ENCODE measurements around the gene FYB1. TPM values are rescaled to one million over a fixed set of nuclear protein-coding genes. Genes with fewer than 3 reads are reported as not detected.
A peak's percentile ranks its signal among the peaks of the same experiment; 100 is the strongest.

Gene FYB1
- total RNA-seq, 1 experiment from 2014 or later = 1.3 TPM

DNA sequence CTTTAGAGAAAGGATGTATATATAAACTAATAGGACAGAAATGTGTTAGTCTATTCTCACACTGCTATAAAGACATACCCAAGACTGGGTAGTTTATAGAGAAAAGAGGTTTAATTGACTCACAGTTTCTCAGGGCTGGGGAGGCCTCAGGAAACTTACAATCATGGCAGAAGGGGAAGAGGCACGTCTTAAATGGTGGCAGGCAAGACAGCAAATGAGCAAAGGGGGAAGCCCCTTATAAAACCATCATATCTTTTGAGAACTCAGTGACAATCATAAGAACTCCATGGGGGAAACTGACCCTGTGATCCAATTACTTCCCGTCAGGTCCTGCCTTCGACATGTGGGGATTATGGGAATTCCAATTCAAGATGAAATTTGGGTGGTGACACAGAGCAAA, 136.4 kb downstream of the FYB1 start:
- Mint-ChIP-seq H3K36me3 (ENCODE audit: insufficient read depth, unreplicated experiment) (no peaks in the 10 kb centered on the region), H3K27ac (ENCODE audit: unreplicated experiment) (no peak overlapping the region), H3K4me1 (ENCODE audit: low read depth, unreplicated experiment) (no peaks in the 10 kb centered on the region), H3K9me3 (ENCODE audit: unreplicated experiment) (no peaks in the 10 kb centered on the region), H3K4me3 (ENCODE audit: unreplicated experiment) (no peak overlapping the region), H3K27me3 (ENCODE audit: insufficient read depth, unreplicated experiment) (peaks cover 3% of the 10 kb centered on the region)
- CTCF ChIA-PET = no interaction called here
- no peaks in the 10 kb centered on the region for H3K27me3 ChIP-seq (replicated peaks; ENCODE audit: control insufficient read depth, insufficient read depth, low read length)
- H3K4me1 ChIP-seq = no peaks in the 10 kb centered on the region
- no peak overlapping the region for H3K4me3 ChIP-seq (ENCODE audit: low read depth, low read length)
- BruUV-seq (replicated peaks) = no TSS peak
- DNase-seq = no peak
- no peaks in the 10 kb centered on the region for H3K36me3 ChIP-seq (ENCODE audit: control insufficient read depth, insufficient read depth, low read length)
- intact Hi-C loops (cut with micrococcal nuclease; ENCODE audit: unreplicated experiment) = no loop called here
- POLR2A ChIA-PET = no interaction called here
- no peaks in the 10 kb centered on the region; the same call in 1 of the 2 replicates for H3K9me3 ChIP-seq
- TF ChIP-seq, protein P1, sequence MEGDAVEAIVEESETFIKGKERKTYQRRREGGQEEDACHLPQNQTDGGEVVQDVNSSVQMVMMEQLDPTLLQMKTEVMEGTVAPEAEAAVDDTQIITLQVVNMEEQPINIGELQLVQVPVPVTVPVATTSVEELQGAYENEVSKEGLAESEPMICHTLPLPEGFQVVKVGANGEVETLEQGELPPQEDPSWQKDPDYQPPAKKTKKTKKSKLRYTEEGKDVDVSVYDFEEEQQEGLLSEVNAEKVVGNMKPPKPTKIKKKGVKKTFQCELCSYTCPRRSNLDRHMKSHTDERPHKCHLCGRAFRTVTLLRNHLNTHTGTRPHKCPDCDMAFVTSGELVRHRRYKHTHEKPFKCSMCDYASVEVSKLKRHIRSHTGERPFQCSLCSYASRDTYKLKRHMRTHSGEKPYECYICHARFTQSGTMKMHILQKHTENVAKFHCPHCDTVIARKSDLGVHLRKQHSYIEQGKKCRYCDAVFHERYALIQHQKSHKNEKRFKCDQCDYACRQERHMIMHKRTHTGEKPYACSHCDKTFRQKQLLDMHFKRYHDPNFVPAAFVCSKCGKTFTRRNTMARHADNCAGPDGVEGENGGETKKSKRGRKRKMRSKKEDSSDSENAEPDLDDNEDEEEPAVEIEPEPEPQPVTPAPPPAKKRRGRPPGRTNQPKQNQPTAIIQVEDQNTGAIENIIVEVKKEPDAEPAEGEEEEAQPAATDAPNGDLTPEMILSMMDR (IDR thresholded peaks at IDR 0.05; ENCODE audit: insufficient read depth in 1 of 2, low read depth in 1 of 2, low read length in 1 of 2, severe bottlenecking in 1 of 2, unreplicated experiment in 1 of 2) = no peak

DNA sequence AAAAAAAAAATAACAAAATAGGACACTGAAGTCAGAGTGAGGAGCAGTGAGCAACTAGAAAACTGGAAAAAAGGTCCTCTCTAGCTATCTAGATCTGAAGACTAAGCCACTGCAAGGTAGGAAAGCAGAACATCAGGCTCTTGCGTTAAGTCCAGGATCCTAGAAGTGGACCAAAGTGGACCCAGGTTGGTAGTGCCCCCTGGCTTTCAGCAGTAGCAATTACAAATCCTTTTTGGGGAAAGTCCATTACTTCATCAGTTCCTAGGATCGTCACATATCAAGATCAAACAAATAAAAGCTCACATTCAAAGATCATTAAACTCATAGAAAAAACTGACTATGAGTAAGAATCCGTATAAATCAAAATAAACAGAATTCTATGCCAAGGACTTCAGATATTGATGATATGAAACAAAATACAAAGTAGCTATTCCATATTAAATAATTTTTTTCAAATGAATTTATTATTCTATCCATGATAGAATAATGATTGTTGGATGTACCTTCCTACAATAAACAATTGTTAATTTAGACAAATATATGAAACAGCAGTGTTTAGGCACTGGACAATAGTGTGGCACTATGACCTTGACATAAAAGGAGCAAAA, 138.7 kb downstream of the FYB1 start:
- H3K9me3 Mint-ChIP-seq (ENCODE audit: unreplicated experiment) = no peaks in the 10 kb centered on the region
- intact Hi-C loops (cut with micrococcal nuclease; ENCODE audit: unreplicated experiment) = loop anchor here (1.0 kb wide), 2 partner anchors 75 to 86 kb away; no protein-coding TSS in a partner anchor
- DNase-seq = peak; percentile 58 to 71
- BruUV-seq (replicated peaks) = no TSS peak
- TF ChIP-seq, protein P1 (IDR thresholded peaks at IDR 0.05; ENCODE audit: insufficient read depth in 1 of 2, low read depth in 1 of 2, low read length in 1 of 2, severe bottlenecking in 1 of 2, unreplicated experiment in 1 of 2) = peak; percentile 82 to 86
- no peaks in the 10 kb centered on the region for H3K4me1 ChIP-seq
- no peaks in the 10 kb centered on the region for H3K4me1 Mint-ChIP-seq (ENCODE audit: low read depth, unreplicated experiment)
- H3K27ac Mint-ChIP-seq (ENCODE audit: unreplicated experiment) = no peak overlapping the region
- no peaks in the 10 kb centered on the region; the same call in 1 of the 2 replicates for H3K9me3 ChIP-seq
- ChIA-PET POLR2A (no interaction called here), CTCF (interaction anchor here (0.7 to 1.7 kb wide), 7 partner anchors 19 to 171 kb away, joined by 3 to 9 read pairs (median 3); no protein-coding TSS in a partner anchor)
- H3K4me3 ChIP-seq (ENCODE audit: low read depth, low read length) = no peak overlapping the region
- no peaks in the 10 kb centered on the region for H3K36me3 ChIP-seq (ENCODE audit: control insufficient read depth, insufficient read depth, low read length)
- peaks cover 3% of the 10 kb centered on the region for H3K27me3 Mint-ChIP-seq (ENCODE audit: insufficient read depth, unreplicated experiment)
- H3K4me3 Mint-ChIP-seq (ENCODE audit: unreplicated experiment) = no peak overlapping the region
- H3K27me3 ChIP-seq (replicated peaks; ENCODE audit: control insufficient read depth, insufficient read depth, low read length) = no peaks in the 10 kb centered on the region
- H3K36me3 Mint-ChIP-seq (ENCODE audit: insufficient read depth, unreplicated experiment) = no peaks in the 10 kb centered on the region

GRCh38 chr5:39080168-39080567, 139.2 kb downstream of the FYB1 start:
- H3K4me3 ChIP-seq (ENCODE audit: low read depth, low read length) = no peak overlapping the region
- Mint-ChIP-seq H3K9me3 (ENCODE audit: unreplicated experiment) (no peaks in the 10 kb centered on the region), H3K4me1 (ENCODE audit: low read depth, unreplicated experiment) (no peaks in the 10 kb centered on the region), H3K27ac (ENCODE audit: unreplicated experiment) (no peak overlapping the region), H3K36me3 (ENCODE audit: insufficient read depth, unreplicated experiment) (no peaks in the 10 kb centered on the region), H3K27me3 (ENCODE audit: insufficient read depth, unreplicated experiment) (peaks cover 3% of the 10 kb centered on the region), H3K4me3 (ENCODE audit: unreplicated experiment) (no peak overlapping the region)
- no peaks in the 10 kb centered on the region; the same call in 1 of the 2 replicates for H3K4me1 ChIP-seq
- POLR2A ChIA-PET = no interaction called here
- no peaks in the 10 kb centered on the region for H3K36me3 ChIP-seq (ENCODE audit: control insufficient read depth, insufficient read depth, low read length)
- no TSS peak for BruUV-seq (replicated peaks)
- TF ChIP-seq, protein P1 (IDR thresholded peaks at IDR 0.05; ENCODE audit: insufficient read depth in 1 of 2, low read depth in 1 of 2, low read length in 1 of 2, severe bottlenecking in 1 of 2, unreplicated experiment in 1 of 2) = no peak
- no peak for DNase-seq
- no peaks in the 10 kb centered on the region; the same call in 1 of the 2 replicates for H3K9me3 ChIP-seq
- intact Hi-C loops (cut with micrococcal nuclease; ENCODE audit: unreplicated experiment) = loop anchor here (1.0 kb wide), 2 partner anchors 75 to 86 kb away; no protein-coding TSS in a partner anchor
- CTCF ChIA-PET = interaction anchor here (1.1 to 1.7 kb wide), 4 partner anchors 65 to 170 kb away, joined by 3 to 9 read pairs (median 4); no protein-coding TSS in a partner anchor
- H3K27me3 ChIP-seq (replicated peaks; ENCODE audit: control insufficient read depth, insufficient read depth, low read length) = no peaks in the 10 kb centered on the region

All from Caco-2 (cell line).